ENCODE results near the gene GLUL. TPM values are rescaled to one million over a fixed set of nuclear protein-coding genes. Genes with fewer than 3 reads are reported as not detected.

Gene GLUL
- total RNA-seq, 1 experiment from 2014 or later: 348 TPM

DNA sequence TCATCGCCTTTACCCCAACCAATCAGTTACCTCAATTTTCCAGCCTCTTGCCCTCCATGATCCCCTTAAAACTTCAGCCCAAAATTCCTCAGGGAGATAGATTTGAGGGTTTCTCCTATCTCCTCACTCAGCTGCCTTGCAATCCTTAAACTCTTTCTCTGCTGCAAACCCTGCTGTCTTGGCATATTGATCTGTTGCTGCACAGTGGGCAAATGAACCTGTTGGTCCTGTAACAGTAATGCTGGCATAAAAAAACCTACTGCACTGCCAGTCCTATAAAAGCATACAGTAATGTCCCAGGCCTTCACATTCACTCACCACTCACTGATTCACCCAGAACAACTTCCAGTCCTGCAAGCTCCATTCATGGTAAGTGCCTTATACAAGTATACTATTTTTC is 14.0 kb upstream of the GLUL start:
- Histone ChIP-seq H3K79me2 (ENCODE audit: low read depth) (no peaks in the 10 kb centered on the region), H3K9me3 (ENCODE audit: insufficient read depth, low read depth) (no peaks in the 10 kb centered on the region; the same call in none of the 2 replicates), H2AFZ (no peak overlapping the region), H3F3A (ENCODE audit: insufficient read depth, low read depth) (no peaks in the 10 kb centered on the region), H3K36me3 (ENCODE audit: low read depth) (no peaks in the 10 kb centered on the region), H3K4me1 (replicated peaks; ENCODE audit: insufficient read depth) (no peaks in the 10 kb centered on the region), H3K9me2 (ENCODE audit: insufficient read depth) (no peaks in the 10 kb centered on the region), H3K4me2 (no peak overlapping the region), H3K4me3 (no peak overlapping the region), H3K27me3 (ENCODE audit: insufficient read depth, low read depth) (no peaks in the 10 kb centered on the region), H4K20me1 (ENCODE audit: insufficient read depth) (no peaks in the 10 kb centered on the region), H3K27ac (no peak overlapping the region)
- no TSS peak for BruUV-seq (replicated peaks)
- DNase-seq: no peak
- intact Hi-C loops (cut with micrococcal nuclease; ENCODE audit: unreplicated experiment): no loop called here
- CTCF ChIA-PET: no interaction called here
- TF ChIP-seq, protein P1, sequence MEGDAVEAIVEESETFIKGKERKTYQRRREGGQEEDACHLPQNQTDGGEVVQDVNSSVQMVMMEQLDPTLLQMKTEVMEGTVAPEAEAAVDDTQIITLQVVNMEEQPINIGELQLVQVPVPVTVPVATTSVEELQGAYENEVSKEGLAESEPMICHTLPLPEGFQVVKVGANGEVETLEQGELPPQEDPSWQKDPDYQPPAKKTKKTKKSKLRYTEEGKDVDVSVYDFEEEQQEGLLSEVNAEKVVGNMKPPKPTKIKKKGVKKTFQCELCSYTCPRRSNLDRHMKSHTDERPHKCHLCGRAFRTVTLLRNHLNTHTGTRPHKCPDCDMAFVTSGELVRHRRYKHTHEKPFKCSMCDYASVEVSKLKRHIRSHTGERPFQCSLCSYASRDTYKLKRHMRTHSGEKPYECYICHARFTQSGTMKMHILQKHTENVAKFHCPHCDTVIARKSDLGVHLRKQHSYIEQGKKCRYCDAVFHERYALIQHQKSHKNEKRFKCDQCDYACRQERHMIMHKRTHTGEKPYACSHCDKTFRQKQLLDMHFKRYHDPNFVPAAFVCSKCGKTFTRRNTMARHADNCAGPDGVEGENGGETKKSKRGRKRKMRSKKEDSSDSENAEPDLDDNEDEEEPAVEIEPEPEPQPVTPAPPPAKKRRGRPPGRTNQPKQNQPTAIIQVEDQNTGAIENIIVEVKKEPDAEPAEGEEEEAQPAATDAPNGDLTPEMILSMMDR (conservative IDR thresholded peaks at IDR 0.05): no peak
- no peak for TF ChIP-seq EZH2 (IDR thresholded peaks at IDR 0.05; ENCODE audit: low read depth)
- POLR2A ChIA-PET (ENCODE audit: unreplicated experiment): no interaction called here

DNA sequence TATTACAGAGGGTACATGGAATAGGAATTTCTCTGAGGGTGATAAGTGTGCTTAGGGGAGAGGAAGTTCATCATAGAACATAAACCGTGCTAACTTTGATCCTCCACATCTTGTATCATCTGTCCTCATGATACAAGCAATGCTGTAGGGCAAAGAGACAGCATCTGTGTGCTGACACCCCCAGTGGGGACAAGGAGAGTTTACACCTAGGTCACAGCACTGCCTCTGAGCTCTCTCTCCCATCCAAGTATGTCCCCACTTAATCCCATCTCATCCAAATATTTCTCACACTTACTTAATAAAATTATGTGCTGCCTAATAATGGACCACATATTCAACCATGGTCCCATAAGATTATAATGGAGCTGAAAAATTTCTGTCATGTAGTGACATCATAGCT is 13.2 kb upstream of the GLUL start:
- Histone ChIP-seq H3K4me2 (no peak overlapping the region), H3K36me3 (ENCODE audit: low read depth) (no peaks in the 10 kb centered on the region), H3F3A (ENCODE audit: insufficient read depth, low read depth) (no peaks in the 10 kb centered on the region), H2AFZ (no peak overlapping the region), H3K9me2 (ENCODE audit: insufficient read depth) (no peaks in the 10 kb centered on the region), H3K27ac (no peak overlapping the region), H3K27me3 (ENCODE audit: insufficient read depth, low read depth) (no peaks in the 10 kb centered on the region), H3K4me1 (replicated peaks; ENCODE audit: insufficient read depth) (no peaks in the 10 kb centered on the region), H3K9me3 (ENCODE audit: insufficient read depth, low read depth) (no peaks in the 10 kb centered on the region; the same call in none of the 2 replicates), H3K4me3 (no peak overlapping the region), H4K20me1 (ENCODE audit: insufficient read depth) (no peaks in the 10 kb centered on the region), H3K79me2 (ENCODE audit: low read depth) (no peaks in the 10 kb centered on the region)
- intact Hi-C loops (cut with micrococcal nuclease; ENCODE audit: unreplicated experiment): no loop called here
- TF ChIP-seq, protein P1 (conservative IDR thresholded peaks at IDR 0.05): no peak
- no peak for TF ChIP-seq EZH2 (IDR thresholded peaks at IDR 0.05; ENCODE audit: low read depth)
- no peak for DNase-seq
- BruUV-seq (replicated peaks): no TSS peak
- ChIA-PET CTCF (no interaction called here), POLR2A (ENCODE audit: unreplicated experiment) (no interaction called here)

DNA sequence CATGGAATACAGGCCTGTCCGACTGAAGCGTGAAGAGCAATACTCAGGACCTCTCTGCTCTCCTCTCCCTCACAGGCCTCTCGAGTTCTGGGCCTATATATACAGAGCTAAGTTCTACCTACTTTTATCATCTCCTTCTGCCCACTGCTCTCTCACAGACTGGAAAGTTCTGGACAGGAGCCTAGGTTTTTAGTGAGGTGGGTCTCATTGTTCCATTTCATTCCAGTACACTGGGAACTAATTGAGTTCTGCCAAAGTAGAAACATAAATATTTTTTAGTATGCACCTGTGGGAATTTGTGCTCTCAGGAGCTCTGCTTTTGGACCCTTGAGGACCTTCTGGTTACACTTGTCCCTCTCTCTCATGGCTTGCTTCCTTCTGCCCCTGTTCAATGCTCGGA is 9.0 kb upstream of the GLUL start, which contains the start of gene TEDDM1:
TEDDM1 (minus strand) TSS at position 101 of the 400 bp plus-strand sequence. CDS start 182 bp downstream, outside the sequence.
- ChIA-PET POLR2A (ENCODE audit: unreplicated experiment) (no interaction called here), CTCF (interaction anchor here (0.5 kb wide), 1 partner anchor 463 kb away, joined by 7 read pairs; no protein-coding TSS in a partner anchor)
- H3K4me1 ChIP-seq (replicated peaks; ENCODE audit: insufficient read depth): peaks cover 25% of the 10 kb centered on the region
- no peaks in the 10 kb centered on the region for H3K36me3 ChIP-seq (ENCODE audit: low read depth)
- intact Hi-C loops (cut with micrococcal nuclease; ENCODE audit: unreplicated experiment): no loop called here
- H3K9me2 ChIP-seq (ENCODE audit: insufficient read depth): no peaks in the 10 kb centered on the region
- H2AFZ ChIP-seq: no peak within 1 kb of the TSS
- H3K4me3 ChIP-seq: no peak within 1 kb of the TSS
- H3K27me3 ChIP-seq (ENCODE audit: insufficient read depth, low read depth): no peaks in the 10 kb centered on the region
- no peaks in the 10 kb centered on the region; the same call in 1 of the 2 replicates for H3K9me3 ChIP-seq (ENCODE audit: insufficient read depth, low read depth)
- H3K79me2 ChIP-seq (ENCODE audit: low read depth): no peaks in the 10 kb centered on the region
- no peak within 1 kb of the TSS for H3K4me2 ChIP-seq
- BruUV-seq (replicated peaks): no TSS peak
- H4K20me1 ChIP-seq (ENCODE audit: insufficient read depth): no peaks in the 10 kb centered on the region
- no peak for DNase-seq
- no peak for TF ChIP-seq EZH2 (IDR thresholded peaks at IDR 0.05; ENCODE audit: low read depth)
- TF ChIP-seq, protein P1 (conservative IDR thresholded peaks at IDR 0.05): no peak
- H3K27ac ChIP-seq: no peak within 1 kb of the TSS
- peaks cover 17% of the 10 kb centered on the region for H3F3A ChIP-seq (ENCODE audit: insufficient read depth, low read depth)

Data from PC-9 (cell line).